HepG2 (cell line): ENCODE measurements around the gene SUN1. TPM values are rescaled to one million over a fixed set of nuclear protein-coding genes. Genes with fewer than 3 reads are reported as not detected.

Source experiments
- ATAC-seq: fragments of 200-7000 bp; cut with Tn5 transposase; 3 replicates; pipeline ENCODE4 v1.9.1; 2020; ENCODE audit warnings: mild to moderate bottlenecking, moderate library complexity
- BruUV-seq: library from RNA; stranded (reverse); fragments of 400-500 nt; replicated peaks from 2 replicates; lab custom pipeline; 2021; lab: Mats Ljungman, UMichigan
- CTCF ChIA-PET: fragments of 300-600 bp; formaldehyde crosslinking; extraction: SDS; loops from one replicate; lab custom pipeline; 2021; ENCODE audit warnings: low total read pairs, inconsistent platforms, low intra/inter-chr PET ratio; lab: Yijun Ruan, JAX
- POLR2A ChIA-PET: fragments of 350-600 bp; sonication (Branson Sonifier 250); formaldehyde crosslinking; loops from one replicate; lab custom pipeline; 2020; ENCODE audit warnings: antibody characterized with exemption, inconsistent platforms; lab: Yijun Ruan, JAX
- DNase-seq: peaks from one replicate; pipeline ENCODE4 v3.0.0-alpha.2; 2015; ENCODE audit warnings: low spot score
- FAIRE-seq: peaks from 3 replicates; lab custom pipeline; 2011; peaks lifted over from hg19 to GRCh38; lab: Jason Lieb, UNC
- H2AFZ ChIP-seq: one replicate; pipeline ENCODE4 v1.6.1; 2011; ENCODE audit warnings: low read length, inconsistent platforms
- H3K27ac ChIP-seq: fragments of 300-600 bp; 3 replicates; pipeline ENCODE4 v1.8.0; 2011; ENCODE audit warnings: mixed run types, mild to moderate bottlenecking, mixed read lengths, low read length, inconsistent platforms; ENCODE audit not compliant: insufficient read depth; ENCODE audit errors: extremely low read length
- H3K27me3 ChIP-seq, 2 experiments: fragments of 200-600 bp in 1 of 2; 2 replicates in 1 of 2; 3 replicates in 1 of 2; pipeline versions ENCODE4 v1.6.0 to v1.8.0; 2011; ENCODE audit warnings: low read length in 2 of 2, mild to moderate bottlenecking in 2 of 2, moderate library complexity in 2 of 2, inconsistent platforms in 1 of 2; ENCODE audit not compliant: insufficient read depth in 2 of 2, control insufficient read depth in 1 of 2
- H3K36me3 ChIP-seq, 2 experiments: fragments of 200-600 bp in 1 of 2; replicated peaks in 1 of 2; 2 replicates in 1 of 2; 3 replicates in 1 of 2; pipeline versions ENCODE4 v1.5.1 to v1.8.0; 2011; ENCODE audit warnings: low read length in 2 of 2, inconsistent platforms in 1 of 2; ENCODE audit not compliant: insufficient read depth in 2 of 2, control insufficient read depth in 1 of 2
- H3K4me1 ChIP-seq: 2 replicates; pipeline ENCODE4 v1.5.1; 2012; ENCODE audit warnings: low read length, inconsistent platforms; ENCODE audit not compliant: insufficient read depth
- H3K4me2 ChIP-seq: 2 replicates; pipeline ENCODE4 v1.6.0; 2011; ENCODE audit warnings: low read depth, low read length, inconsistent platforms
- H3K4me3 ChIP-seq, 3 experiments: fragments of 200-600 bp in 1 of 3; sonication (generic), shearing (Covaris generic) in 1 of 3; replicated peaks in 1 of 3; 2 replicates each; pipeline ENCODE4 v1.5.1; 2011 to 2016; ENCODE audit warnings: low read length in 3 of 3, inconsistent platforms in 2 of 3, low read depth in 2 of 3, mild to moderate bottlenecking in 2 of 3, control low read depth in 1 of 3, mixed read lengths in 1 of 3; ENCODE audit not compliant: insufficient read depth in 1 of 3
- H3K79me2 ChIP-seq: one replicate; pipeline ENCODE4 v1.6.1; 2011; ENCODE audit warnings: low read length, inconsistent platforms; ENCODE audit not compliant: insufficient read depth
- H3K9ac ChIP-seq: 2 replicates; pipeline ENCODE4 v1.6.0; 2011; ENCODE audit warnings: mild to moderate bottlenecking, low read depth, low read length, inconsistent platforms; ENCODE audit not compliant: insufficient read depth
- H3K9me3 ChIP-seq: 2 replicates; pipeline ENCODE4 v1.5.1; 2012; ENCODE audit warnings: mild to moderate bottlenecking, low read length
- H4K20me1 ChIP-seq: 2 replicates; pipeline ENCODE4 v1.6.0; 2011; ENCODE audit warnings: inconsistent platforms, mild to moderate bottlenecking, low read length, moderate library complexity; ENCODE audit not compliant: insufficient read depth
- CTCF ChIP-seq: sonication (generic); formaldehyde crosslinking; IDR thresholded peaks from 2 replicates; pipeline ENCODE4 v1.5.0; 2020; ENCODE audit warnings: mild to moderate bottlenecking, missing genetic modification reagents, moderate library complexity
- HNF1B ChIP-seq: sonication (generic); formaldehyde crosslinking; IDR thresholded peaks from 2 replicates; pipeline ENCODE4 v1.5.1; 2020; ENCODE audit warnings: mild to moderate bottlenecking, moderate library complexity, missing genetic modification reagents
- RAD21 ChIP-seq: fragments of 450-650 bp; formaldehyde crosslinking; IDR thresholded peaks from 2 replicates; pipeline ENCODE4 v1.5.0; 2020; ENCODE audit warnings: mild to moderate bottlenecking
- SALL1 ChIP-seq: sonication (generic); formaldehyde crosslinking; IDR thresholded peaks from 2 replicates; pipeline ENCODE4 v1.8.0; 2022; ENCODE audit warnings: mild to moderate bottlenecking, missing genetic modification reagents
- SMC3 ChIP-seq: IDR thresholded peaks from 2 replicates; pipeline ENCODE4 v1.6.1; 2011; ENCODE audit warnings: low read length, improper control_type of control experiment
- STAG1 ChIP-seq: sonication (generic); formaldehyde crosslinking; IDR thresholded peaks from 2 replicates; pipeline ENCODE4 v1.4.0; 2020; ENCODE audit warnings: missing genetic modification reagents
- TEAD3 ChIP-seq: optimal IDR thresholded peaks from 2 replicates; pipeline ENCODE3; 2016; ENCODE audit warnings: borderline replicate concordance
- TERF1 ChIP-seq: sonication (generic); formaldehyde crosslinking; IDR thresholded peaks from 2 replicates; pipeline ENCODE4 v1.8.0; 2022; ENCODE audit warnings: mild to moderate bottlenecking, missing genetic modification reagents, moderate library complexity
- XRCC5 ChIP-seq: fragments of 200-400 bp; formaldehyde crosslinking; optimal IDR thresholded peaks from 2 replicates; pipeline ENCODE3; 2017; ENCODE audit warnings: mild to moderate bottlenecking, low read length
- ZMYM2 ChIP-seq: sonication (generic); formaldehyde crosslinking; IDR thresholded peaks from 2 replicates; pipeline ENCODE4 v1.8.0; 2022; ENCODE audit warnings: mild to moderate bottlenecking, missing genetic modification reagents
- ZNF430 ChIP-seq: sonication (generic); formaldehyde crosslinking; IDR thresholded peaks from 2 replicates; pipeline ENCODE4 v1.9.0; 2021; ENCODE audit warnings: mild to moderate bottlenecking, missing genetic modification reagents
- ZNF501 ChIP-seq: sonication (generic); formaldehyde crosslinking; IDR thresholded peaks from 2 replicates; pipeline ENCODE4 v1.5.1; 2020; ENCODE audit warnings: mild to moderate bottlenecking, moderate library complexity, missing genetic modification reagents
- ZNF687 ChIP-seq: sonication (generic); formaldehyde crosslinking; IDR thresholded peaks from 2 replicates; pipeline ENCODE4 v1.5.1; 2020; ENCODE audit warnings: mild to moderate bottlenecking, missing genetic modification reagents, moderate library complexity
- WGBS: methylation state at CpG from one replicate; pipeline ENCODE4 v1.1.6; 2017; ENCODE audit warnings: low lambda C conversion rate; 5-methylcytosine and 5-hydroxymethylcytosine counted together
- in situ Hi-C: cut with HindIII; loops from 2 replicates; pipeline ENCODE4 v1.10.0; 2017; ENCODE audit warnings: low pct_unique_long_range_greater_than_20kb; ENCODE audit not compliant: extremely low pct_ligation_motif_present
- intact Hi-C: fragments of 100-400 bp; cut with micrococcal nuclease; formaldehyde crosslinking; loops from one replicate; pipeline ENCODE4 v1.10.0; 2022; ENCODE audit not compliant: unreplicated experiment
- polyA plus RNA-seq, 8 experiments: library from polyadenylated mRNA; depleted of rRNA in 3 of 8; stranded (reverse) in 7 of 8; unstranded in 1 of 8; fragments of >200 nt; fragmentation: Illumina TruSeq in 4 of 8; extraction: Trizol in 4 of 8; gene quantifications; 2 replicates each; pipeline versions ENCODE4 v1.2.1 to v1.2.3, GENCODE V29; 2011 to 2016; ENCODE audit warnings: low read depth in 4 of 8, missing spikeins in 1 of 8, mixed read lengths in 1 of 8; ENCODE audit not compliant: insufficient read depth in 1 of 8
- total RNA-seq, 5 experiments: library from RNA; depleted of rRNA; stranded (reverse); fragments of >200 nt; fragmentation: Illumina TruSeq; extraction: Trizol; gene quantifications; 2 replicates each; pipeline ENCODE4 v1.2.3, GENCODE V29; 2016; ENCODE audit warnings: low read depth in 1 of 5

The SUN1 gene
- total and polyA plus RNA-seq, 2 of the 13 experiments (the other 11 are each of a cell fraction or from before 2014, with no cell fraction given) = 47.0 to 126 TPM

DNA sequence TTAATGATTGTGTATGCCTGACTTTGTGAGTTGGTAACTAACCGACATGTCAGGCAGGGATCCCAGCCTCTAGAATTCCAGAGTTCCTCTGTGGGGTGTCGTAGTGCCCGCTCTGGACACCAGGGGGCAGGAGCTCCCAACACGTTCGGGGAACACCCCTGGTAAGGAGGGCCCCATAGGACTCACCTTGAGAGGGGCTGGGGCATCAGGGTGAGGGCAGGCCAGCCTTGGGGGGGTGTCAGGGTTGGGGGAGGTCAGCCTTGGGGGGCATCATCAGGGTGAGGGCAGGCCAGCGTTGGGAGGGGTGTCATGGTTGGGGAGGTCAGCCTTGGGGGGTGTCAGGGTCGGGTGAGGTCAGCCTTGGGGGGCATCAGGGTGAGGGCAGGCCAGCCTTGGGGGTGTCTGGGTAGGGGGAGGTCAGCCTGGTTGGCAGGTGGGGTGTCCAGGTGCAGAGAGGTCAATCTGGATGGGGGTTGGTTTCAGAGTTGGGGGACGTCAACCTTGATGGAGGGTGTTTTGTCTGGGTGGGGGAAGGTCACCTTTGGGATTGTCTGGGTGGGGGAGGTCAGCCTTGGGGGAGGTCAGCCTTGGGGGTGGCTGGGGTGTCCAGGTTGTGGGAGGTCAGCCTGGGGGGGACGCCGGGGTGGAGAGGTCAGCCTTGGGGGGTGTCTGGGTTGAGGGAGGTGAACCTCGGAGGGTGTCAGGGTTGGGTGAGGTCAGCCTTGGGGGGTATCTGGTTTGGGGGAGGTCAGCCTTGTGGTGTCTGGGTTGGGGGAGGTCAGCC lies 45.6 kb upstream of the SUN1 start:
- no TSS peak for BruUV-seq
- peak; percentile 39 for DNase-seq
- ATAC-seq = peak; percentile 83
- CTCF ChIA-PET = interaction anchor here (1.3 to 4.2 kb wide), 2 partner anchors 50 to 87 kb away, joined by 3 to 23 read pairs; no protein-coding TSS in a partner anchor
- no peaks in the 10 kb centered on the region for H4K20me1 ChIP-seq
- H2AFZ ChIP-seq = no peak overlapping the region
- no peak overlapping the region for H3K4me2 ChIP-seq
- in situ Hi-C loops = loop anchor here (5.0 kb wide), 1 partner anchor 86 kb away; no protein-coding TSS in a partner anchor
- no peak overlapping the region for H3K27ac ChIP-seq
- peaks cover 9 to 31% of the 10 kb centered on the region in 2 experiments; a peak in 4 of 5 replicates for H3K36me3 ChIP-seq
- WGBS = 82% methylated on average over 8 of the region's 11 CpGs
- no peak overlapping the region for H3K4me3 ChIP-seq
- TF ChIP-seq SMC3 = peak; percentile 86
- TF ChIP-seq CTCF (CRISPR knock-in tag) = peak; percentile 93
- TF ChIP-seq TERF1 (CRISPR knock-in tag) = no peak
- peak; percentile 71; the same call in 1 of the 2 replicates for TF ChIP-seq RAD21 (CRISPR knock-in tag)
- peak; percentile 50 for TF ChIP-seq HNF1B (CRISPR knock-in tag)
- TF ChIP-seq TEAD3 (CRISPR knock-in tag) = peak; percentile 36
- no peak for TF ChIP-seq ZMYM2 (CRISPR knock-in tag)
- peak; percentile 35 for TF ChIP-seq XRCC5
- TF ChIP-seq ZNF430 = no peak
- peak; percentile 35 for TF ChIP-seq ZNF687
- peak; percentile 80 for TF ChIP-seq STAG1
- 0 out of 2 replicates have a peak, but pooled peaks have one; percentile 18 for TF ChIP-seq SALL1
- TF ChIP-seq ZNF501 = 0 out of 2 replicates have a peak, but pooled peaks have one; percentile 31
- intact Hi-C loops = loop anchor here (1.0 kb wide), 2 partner anchors 26 to 87 kb away; no protein-coding TSS in a partner anchor
- POLR2A ChIA-PET = interaction anchor here (0.5 kb wide), 1 partner anchor 26 kb away, joined by 3 read pairs; no protein-coding TSS in a partner anchor
- no peak overlapping the region for H3K9ac ChIP-seq
- no peaks in the 10 kb centered on the region for H3K4me1 ChIP-seq
- no peaks in the 10 kb centered on the region for H3K79me2 ChIP-seq
- no peaks in the 10 kb centered on the region for H3K9me3 ChIP-seq
- FAIRE-seq = peak; percentile 28
- H3K27me3 ChIP-seq = no peaks in the 10 kb centered on the region
